Mammary epithelial cell (primary cell): ENCODE measurements around the gene ZNF117.

Experiments
- EZH2 ChIP-seq: IDR thresholded peaks from 2 replicates; pipeline ENCODE4 v1.6.1; 2012; ENCODE audit warnings: low read length, inconsistent platforms, borderline replicate concordance
- TF ChIP-seq, protein P1 (sequence below), 2 donors: IDR thresholded peaks in 1 of 2; conservative IDR thresholded peaks in 1 of 2; 2 replicates each; pipeline ENCODE4 v1.5.1; 2011 to 2012; ENCODE audit warnings: inconsistent platforms in 2 of 2, low read length in 2 of 2, mild to moderate bottlenecking in 2 of 2, control low read depth in 1 of 2, low read depth in 1 of 2; ENCODE audit not compliant: insufficient read depth in 1 of 2; ENCODE audit errors: extremely low read depth in 1 of 2

GRCh38 chr7:64997164-64997908, 6.5 kb upstream of the ZNF117 start:
- TF ChIP-seq, protein P1, sequence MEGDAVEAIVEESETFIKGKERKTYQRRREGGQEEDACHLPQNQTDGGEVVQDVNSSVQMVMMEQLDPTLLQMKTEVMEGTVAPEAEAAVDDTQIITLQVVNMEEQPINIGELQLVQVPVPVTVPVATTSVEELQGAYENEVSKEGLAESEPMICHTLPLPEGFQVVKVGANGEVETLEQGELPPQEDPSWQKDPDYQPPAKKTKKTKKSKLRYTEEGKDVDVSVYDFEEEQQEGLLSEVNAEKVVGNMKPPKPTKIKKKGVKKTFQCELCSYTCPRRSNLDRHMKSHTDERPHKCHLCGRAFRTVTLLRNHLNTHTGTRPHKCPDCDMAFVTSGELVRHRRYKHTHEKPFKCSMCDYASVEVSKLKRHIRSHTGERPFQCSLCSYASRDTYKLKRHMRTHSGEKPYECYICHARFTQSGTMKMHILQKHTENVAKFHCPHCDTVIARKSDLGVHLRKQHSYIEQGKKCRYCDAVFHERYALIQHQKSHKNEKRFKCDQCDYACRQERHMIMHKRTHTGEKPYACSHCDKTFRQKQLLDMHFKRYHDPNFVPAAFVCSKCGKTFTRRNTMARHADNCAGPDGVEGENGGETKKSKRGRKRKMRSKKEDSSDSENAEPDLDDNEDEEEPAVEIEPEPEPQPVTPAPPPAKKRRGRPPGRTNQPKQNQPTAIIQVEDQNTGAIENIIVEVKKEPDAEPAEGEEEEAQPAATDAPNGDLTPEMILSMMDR (conservative IDR thresholded peaks at IDR 0.05 in 1 of 2, IDR thresholded peaks at IDR 0.05 in 1 of 2; ENCODE audit: extremely low read depth in 1 of 2, insufficient read depth in 1 of 2, low read depth in 1 of 2, low read length in 2 of 2) = no peak
- TF ChIP-seq EZH2 = no peak
